MM.1S (cell line): ENCODE measurements around the gene C1QL2.

Experiments used
- DNase-seq: peaks from one replicate; pipeline ENCODE4 v3.0.0-alpha.2; 2015
- H2AFZ ChIP-seq: fragments of 300-600 bp; sonication (generic); 2 replicates; pipeline ENCODE4 v1.6.0; 2016; ENCODE audit warnings: antibody characterized with exemption, low read length
- H3F3A ChIP-seq: fragments of 300-600 bp; sonication (generic); 2 replicates; pipeline ENCODE4 v1.6.1; 2016; ENCODE audit warnings: mild to moderate bottlenecking, antibody characterized with exemption, low read length, moderate library complexity, mixed read lengths; ENCODE audit not compliant: insufficient read depth
- H3K27ac ChIP-seq: fragments of 300-600 bp; sonication (generic); 2 replicates; pipeline ENCODE4 v1.5.1; 2016; ENCODE audit warnings: mild to moderate bottlenecking, low read length
- H3K27me3 ChIP-seq: fragments of 300-600 bp; sonication (generic); replicated peaks from 2 replicates; pipeline ENCODE4 v1.6.0; 2016; ENCODE audit warnings: low read length; ENCODE audit not compliant: insufficient read depth
- H3K36me3 ChIP-seq: fragments of 300-600 bp; sonication (generic); replicated peaks from 2 replicates; pipeline ENCODE4 v1.6.1; 2016; ENCODE audit warnings: mild to moderate bottlenecking, low read length, mixed read lengths; ENCODE audit not compliant: insufficient read depth
- H3K4me1 ChIP-seq: fragments of 300-600 bp; sonication (generic); 2 replicates; pipeline ENCODE4 v1.6.1; 2016; ENCODE audit warnings: low read length, mixed read lengths
- H3K4me2 ChIP-seq: fragments of 300-600 bp; sonication (generic); 2 replicates; pipeline ENCODE4 v1.6.0; 2016; ENCODE audit warnings: low read depth, low read length
- H3K4me3 ChIP-seq: fragments of 300-600 bp; sonication (generic); 2 replicates; pipeline ENCODE4 v1.5.1; 2016; ENCODE audit warnings: low read length, mixed read lengths
- H3K79me2 ChIP-seq: fragments of 300-600 bp; sonication (generic); 2 replicates; pipeline ENCODE4 v1.6.1; 2016; ENCODE audit warnings: mixed run types, low read length, mixed read lengths
- H3K9ac ChIP-seq: fragments of 300-600 bp; sonication (generic); 2 replicates; pipeline ENCODE4 v1.6.1; 2016; ENCODE audit warnings: low read length, mixed read lengths
- H3K9me2 ChIP-seq: fragments of 300-600 bp; sonication (generic); replicated peaks from 2 replicates; pipeline ENCODE4 v1.6.1; 2016; ENCODE audit warnings: mild to moderate bottlenecking, low read length, mixed read lengths; ENCODE audit not compliant: insufficient read depth
- H3K9me3 ChIP-seq: fragments of 300-600 bp; sonication (generic); replicated peaks from 2 replicates; pipeline ENCODE4 v1.6.1; 2016; ENCODE audit warnings: mild to moderate bottlenecking, low read length, mixed read lengths; ENCODE audit not compliant: insufficient read depth
- H4K20me1 ChIP-seq: fragments of 300-600 bp; sonication (generic); 2 replicates; pipeline ENCODE4 v1.6.1; 2016; ENCODE audit warnings: mild to moderate bottlenecking, low read length, moderate library complexity, mixed read lengths; ENCODE audit not compliant: insufficient read depth
- EZH2 ChIP-seq: fragments of 300-600 bp; sonication (generic); optimal IDR thresholded peaks from 2 replicates; pipeline ENCODE3; 2017; ENCODE audit warnings: low read depth, mild to moderate bottlenecking, antibody characterized with exemption, low read length, mixed read lengths
- EZH2phosphoT487 ChIP-seq: fragments of 300-600 bp; sonication (generic); IDR thresholded peaks from 2 replicates; pipeline ENCODE4 v1.6.1; 2018; ENCODE audit warnings: antibody characterized with exemption, low read length
- TF ChIP-seq, protein P1 (sequence below): fragments of 300-600 bp; sonication (generic); IDR thresholded peaks from 2 replicates; pipeline ENCODE4 v1.5.1; 2016; ENCODE audit warnings: antibody characterized with exemption, low read length, mixed read lengths

Gene C1QL2

GRCh38 chr2:119158563-119159347, at the start of gene C1QL2:
Gene C1QL2 (minus strand): TSS chr2:119158751. CDS start chr2:119158269, 482 bp downstream.
- H3K4me1 ChIP-seq = no peaks in the 10 kb centered on the region
- no peak for TF ChIP-seq EZH2
- TF ChIP-seq, protein P1, sequence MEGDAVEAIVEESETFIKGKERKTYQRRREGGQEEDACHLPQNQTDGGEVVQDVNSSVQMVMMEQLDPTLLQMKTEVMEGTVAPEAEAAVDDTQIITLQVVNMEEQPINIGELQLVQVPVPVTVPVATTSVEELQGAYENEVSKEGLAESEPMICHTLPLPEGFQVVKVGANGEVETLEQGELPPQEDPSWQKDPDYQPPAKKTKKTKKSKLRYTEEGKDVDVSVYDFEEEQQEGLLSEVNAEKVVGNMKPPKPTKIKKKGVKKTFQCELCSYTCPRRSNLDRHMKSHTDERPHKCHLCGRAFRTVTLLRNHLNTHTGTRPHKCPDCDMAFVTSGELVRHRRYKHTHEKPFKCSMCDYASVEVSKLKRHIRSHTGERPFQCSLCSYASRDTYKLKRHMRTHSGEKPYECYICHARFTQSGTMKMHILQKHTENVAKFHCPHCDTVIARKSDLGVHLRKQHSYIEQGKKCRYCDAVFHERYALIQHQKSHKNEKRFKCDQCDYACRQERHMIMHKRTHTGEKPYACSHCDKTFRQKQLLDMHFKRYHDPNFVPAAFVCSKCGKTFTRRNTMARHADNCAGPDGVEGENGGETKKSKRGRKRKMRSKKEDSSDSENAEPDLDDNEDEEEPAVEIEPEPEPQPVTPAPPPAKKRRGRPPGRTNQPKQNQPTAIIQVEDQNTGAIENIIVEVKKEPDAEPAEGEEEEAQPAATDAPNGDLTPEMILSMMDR = no peak
- no peak for TF ChIP-seq EZH2phosphoT487
- no peak within 1 kb of the TSS for H3K4me3 ChIP-seq
- no peak within 1 kb of the TSS for H2AFZ ChIP-seq
- no peaks in the 10 kb centered on the region for H3K36me3 ChIP-seq
- no peak within 1 kb of the TSS for H3K4me2 ChIP-seq
- H3K9me3 ChIP-seq = no peaks in the 10 kb centered on the region
- peaks cover 21% of the 10 kb centered on the region; the same call in 1 of the 2 replicates for H3K27me3 ChIP-seq
- H3K27ac ChIP-seq = no peak within 1 kb of the TSS
- no peak for DNase-seq
- no peaks in the 10 kb centered on the region for H4K20me1 ChIP-seq
- H3K9me2 ChIP-seq = no peaks in the 10 kb centered on the region
- no peak within 1 kb of the TSS for H3K9ac ChIP-seq
- no peaks in the 10 kb centered on the region for H3K79me2 ChIP-seq
- no peaks in the 10 kb centered on the region for H3F3A ChIP-seq

GRCh38 chr2:119207447-119207846, 48.9 kb upstream of the C1QL2 start:
- no peak overlapping the region for H3K4me2 ChIP-seq

DNA sequence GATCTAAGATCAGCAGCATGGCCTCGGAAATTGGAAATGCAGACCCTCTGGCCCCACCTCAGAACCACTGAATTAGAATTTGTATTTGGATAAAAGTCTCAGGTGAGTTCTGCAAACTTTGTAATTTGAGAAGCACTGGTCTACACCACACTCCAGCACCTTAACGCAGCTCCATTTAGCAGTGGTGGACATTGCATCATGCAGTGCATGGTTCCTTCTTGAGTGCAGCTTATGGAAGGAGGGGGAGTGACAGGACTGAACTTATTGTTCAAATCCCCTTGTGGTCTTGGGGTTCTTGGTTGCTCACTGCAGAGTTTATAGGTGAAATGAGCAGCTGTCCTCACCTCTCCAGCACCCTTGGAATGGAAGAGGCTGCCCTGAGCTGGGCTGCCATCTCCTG, 47.6 kb upstream of the C1QL2 start:
- H3K9ac ChIP-seq = no peak overlapping the region
- H3K9me2 ChIP-seq = no peaks in the 10 kb centered on the region
- H3K9me3 ChIP-seq = no peaks in the 10 kb centered on the region
- H3K27me3 ChIP-seq = no peaks in the 10 kb centered on the region
- H3K27ac ChIP-seq = no peak overlapping the region
- DNase-seq = no peak
- H4K20me1 ChIP-seq = no peaks in the 10 kb centered on the region
- no peaks in the 10 kb centered on the region for H3K36me3 ChIP-seq
- H3K79me2 ChIP-seq = no peaks in the 10 kb centered on the region
- TF ChIP-seq EZH2phosphoT487 (no peak), EZH2 (no peak)
- TF ChIP-seq, protein P1 = no peak
- H3K4me2 ChIP-seq = no peak overlapping the region
- no peaks in the 10 kb centered on the region for H3F3A ChIP-seq
- no peak overlapping the region for H2AFZ ChIP-seq
- H3K4me1 ChIP-seq = no peaks in the 10 kb centered on the region
- H3K4me3 ChIP-seq = no peak overlapping the region

More at GRCh38 chr2:119207447-119207846, 48.9 kb upstream of the C1QL2 start:
- H3K27ac ChIP-seq = no peak overlapping the region
- H3K27me3 ChIP-seq = no peaks in the 10 kb centered on the region
- no peaks in the 10 kb centered on the region for H3K79me2 ChIP-seq
- H3K4me1 ChIP-seq = no peaks in the 10 kb centered on the region
- H3K9me2 ChIP-seq = no peaks in the 10 kb centered on the region
- no peak for TF ChIP-seq EZH2
- TF ChIP-seq EZH2phosphoT487 = no peak
- TF ChIP-seq, protein P1 = no peak
- H3F3A ChIP-seq = no peaks in the 10 kb centered on the region
- H2AFZ ChIP-seq = no peak overlapping the region
- no peaks in the 10 kb centered on the region for H3K9me3 ChIP-seq
- DNase-seq = no peak
- no peaks in the 10 kb centered on the region for H4K20me1 ChIP-seq
- no peak overlapping the region for H3K9ac ChIP-seq
- H3K36me3 ChIP-seq = no peaks in the 10 kb centered on the region
- H3K4me3 ChIP-seq = no peak overlapping the region
